BJ (cell line): ENCODE measurements around the gene LNPK. TPM values are rescaled to one million over a fixed set of nuclear protein-coding genes. Genes with fewer than 3 reads are reported as not detected.
"Not testable (repeated sequence)": the region's sequence is repeated elsewhere in the genome, so short reads cannot be mapped to it uniquely, and the experiment has no call there.

ENCODE experiments used
- CTCF ChIA-PET: fragments of 350-600 bp; formaldehyde crosslinking; extraction: SDS; loops from one replicate; lab custom pipeline; 2021; ENCODE audit warnings: antibody characterized with exemption, inconsistent platforms; lab: Yijun Ruan, JAX
- POLR2A ChIA-PET: fragments of 300-600 bp; sonication (Branson Sonifier 250); formaldehyde crosslinking; extraction: SDS; loops from one replicate; lab custom pipeline; 2021; ENCODE audit warnings: antibody characterized with exemption; lab: Charles Lee
- DNase-seq: peaks from one replicate; pipeline ENCODE4 v3.0.0-alpha.2; 2011; ENCODE audit warnings: low read depth
- H3K27me3 ChIP-seq: 2 replicates; pipeline ENCODE4 v1.6.0; 2011; ENCODE audit warnings: low read length; ENCODE audit not compliant: control insufficient read depth, insufficient read depth
- H3K36me3 ChIP-seq: 2 replicates; pipeline ENCODE4 v1.5.1; 2011; ENCODE audit warnings: low read length; ENCODE audit not compliant: control insufficient read depth, insufficient read depth
- H3K4me3 ChIP-seq: 2 replicates; pipeline ENCODE4 v1.5.1; 2011; ENCODE audit warnings: low read depth, mild to moderate bottlenecking, control low read depth, low read length
- CTCF ChIP-seq: IDR thresholded peaks from 2 replicates; pipeline ENCODE4 v1.5.1; 2011; ENCODE audit warnings: low read depth, mild to moderate bottlenecking, control low read depth, inconsistent platforms, low read length, moderate library complexity; ENCODE audit not compliant: insufficient read depth
- polyA plus RNA-seq: library from polyadenylated mRNA; depleted of rRNA; stranded (reverse); fragments of >200 nt; gene quantifications from 2 replicates; pipeline ENCODE4 v1.2.3, GENCODE V29; 2011

Gene LNPK
- polyA plus RNA-seq, 1 experiment, result 19.6 TPM

- no peaks in the 10 kb centered on the region for H3K36me3 ChIP-seq
- no peak for TF ChIP-seq CTCF
- ChIA-PET CTCF (no interaction called here), POLR2A (no interaction called here)
- no peak overlapping the region for H3K4me3 ChIP-seq
- no peak for DNase-seq
- H3K27me3 ChIP-seq, result no peaks in the 10 kb centered on the region
Measured at GRCh38 chr2:175918935-175919334, 83.1 kb downstream of the LNPK start.

GRCh38 chr2:175914846-175915245 is 87.2 kb downstream of the LNPK start:
- ChIA-PET POLR2A (interaction anchor here (0.5 kb wide), 1 partner anchor 12 kb away, joined by 3 read pairs; no protein-coding TSS in a partner anchor), CTCF (no interaction called here)
- no peaks in the 10 kb centered on the region for H3K27me3 ChIP-seq
- no peak for TF ChIP-seq CTCF
- DNase-seq, result no peak
- no peak overlapping the region for H3K4me3 ChIP-seq
- no peaks in the 10 kb centered on the region for H3K36me3 ChIP-seq

GRCh38 chr2:175913849-175914743 is 88.0 kb downstream of the LNPK start:
- H3K4me3 ChIP-seq, DNase-seq, H3K27me3 ChIP-seq, CTCF ChIA-PET, H3K36me3 ChIP-seq: not testable (repeated sequence)
- POLR2A ChIA-PET, result interaction anchor here (0.5 kb wide), 1 partner anchor 11 kb away, joined by 3 read pairs; no protein-coding TSS in a partner anchor

- POLR2A ChIA-PET, CTCF ChIA-PET: not testable (repeated sequence)
Measured at GRCh38 chr2:175913267-175913666, 88.8 kb downstream of the LNPK start.

GRCh38 chr2:175904035-175904434 is 98.0 kb downstream of the LNPK start:
- no peak for DNase-seq
- TF ChIP-seq CTCF, result no peak
- ChIA-PET CTCF (no interaction called here), POLR2A (no interaction called here)
- H3K27me3 ChIP-seq, result peaks cover 2% of the 10 kb centered on the region; the same call in 1 of the 2 replicates
- H3K36me3 ChIP-seq, result no peaks in the 10 kb centered on the region
- H3K4me3 ChIP-seq, result no peak overlapping the region

More at GRCh38 chr2:175913267-175913666, 88.8 kb downstream of the LNPK start:
- H3K27me3 ChIP-seq, H3K36me3 ChIP-seq, H3K4me3 ChIP-seq, DNase-seq: not testable (repeated sequence)

GRCh38 chr2:175903384-175903936 is 98.6 kb downstream of the LNPK start:
- DNase-seq, result no peak
- ChIA-PET POLR2A (no interaction called here), CTCF (interaction anchor here (0.9 kb wide), 1 partner anchor 17 kb away, joined by 3 read pairs; no protein-coding TSS in a partner anchor)
- no peak for TF ChIP-seq CTCF
- Histone ChIP-seq H3K4me3 (no peak overlapping the region), H3K27me3 (peaks cover 2% of the 10 kb centered on the region; the same call in 1 of the 2 replicates), H3K36me3 (no peaks in the 10 kb centered on the region)

- POLR2A ChIA-PET, H3K27me3 ChIP-seq, CTCF ChIA-PET, H3K4me3 ChIP-seq, DNase-seq, H3K36me3 ChIP-seq: not testable (repeated sequence)
Measured at GRCh38 chr2:175895957-175896356, 106.1 kb downstream of the LNPK start.
